Activated naive CD4-positive, alpha-beta T cell treated with anti-CD3 and anti-CD28 coated beads, Interleukin-2, amount 50 U/mL, for 24 hours (primary cell): ENCODE measurements around the gene PTGR1.
A peak's percentile ranks its signal among the peaks of the same experiment; 100 is the strongest.
"Not testable (repeated sequence)": the region's sequence is repeated elsewhere in the genome, so short reads cannot be mapped to it uniquely, and the experiment has no call there.

Experiments
- H3K27ac Mint-ChIP-seq: one replicate; pipeline ENCODE4 v1.8.0; 2021; ENCODE audit warnings: mild to moderate bottlenecking, mixed read lengths
- H3K27me3 Mint-ChIP-seq: one replicate; pipeline ENCODE4 v1.8.0; 2021; ENCODE audit warnings: mixed read lengths
- H3K36me3 Mint-ChIP-seq: one replicate; pipeline ENCODE4 v1.8.0; 2021; ENCODE audit warnings: mixed read lengths
- H3K4me1 Mint-ChIP-seq: one replicate; pipeline ENCODE4 v1.8.0; 2021; ENCODE audit warnings: mixed read lengths
- H3K4me3 Mint-ChIP-seq: one replicate; pipeline ENCODE4 v1.8.0; 2021; ENCODE audit warnings: mild to moderate bottlenecking, mixed read lengths
- H3K9me3 Mint-ChIP-seq: one replicate; pipeline ENCODE4 v1.8.0; 2021; ENCODE audit warnings: mixed read lengths

The PTGR1 gene

GRCh38 chr9:111627260-111627963, 28.0 kb upstream of the PTGR1 start:
- H3K4me1 Mint-ChIP-seq = peaks cover 10% of the 10 kb centered on the region
- H3K27ac Mint-ChIP-seq = no peak overlapping the region
- no peak overlapping the region for H3K4me3 Mint-ChIP-seq
- no peaks in the 10 kb centered on the region for H3K9me3 Mint-ChIP-seq
- peaks cover 3% of the 10 kb centered on the region for H3K27me3 Mint-ChIP-seq
- H3K36me3 Mint-ChIP-seq = peaks cover under 1% of the 10 kb centered on the region

DNA sequence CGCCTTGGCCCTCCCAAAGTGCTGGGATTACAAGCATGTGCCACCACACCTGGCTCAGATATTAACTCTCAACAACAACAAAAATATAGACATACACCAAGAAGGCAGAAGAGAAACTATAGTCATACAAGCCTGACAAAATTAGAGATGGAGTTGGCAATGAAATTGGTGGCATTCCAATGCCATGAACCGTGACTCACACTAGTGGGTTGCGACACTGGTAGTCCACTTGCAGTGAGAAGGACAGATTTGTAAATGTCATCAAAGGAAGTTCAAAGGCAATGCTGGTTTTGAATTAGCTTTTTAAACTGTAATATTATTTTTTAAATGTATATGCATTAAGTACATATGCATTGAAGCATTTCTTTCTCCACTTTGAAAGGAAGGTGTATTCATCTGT, 23.2 kb upstream of the PTGR1 start:
- Mint-ChIP-seq H3K36me3 (no peaks in the 10 kb centered on the region), H3K4me3 (no peak overlapping the region), H3K27me3 (peaks cover 3% of the 10 kb centered on the region), H3K9me3 (no peaks in the 10 kb centered on the region), H3K4me1 (no peaks in the 10 kb centered on the region), H3K27ac (no peak overlapping the region)

DNA sequence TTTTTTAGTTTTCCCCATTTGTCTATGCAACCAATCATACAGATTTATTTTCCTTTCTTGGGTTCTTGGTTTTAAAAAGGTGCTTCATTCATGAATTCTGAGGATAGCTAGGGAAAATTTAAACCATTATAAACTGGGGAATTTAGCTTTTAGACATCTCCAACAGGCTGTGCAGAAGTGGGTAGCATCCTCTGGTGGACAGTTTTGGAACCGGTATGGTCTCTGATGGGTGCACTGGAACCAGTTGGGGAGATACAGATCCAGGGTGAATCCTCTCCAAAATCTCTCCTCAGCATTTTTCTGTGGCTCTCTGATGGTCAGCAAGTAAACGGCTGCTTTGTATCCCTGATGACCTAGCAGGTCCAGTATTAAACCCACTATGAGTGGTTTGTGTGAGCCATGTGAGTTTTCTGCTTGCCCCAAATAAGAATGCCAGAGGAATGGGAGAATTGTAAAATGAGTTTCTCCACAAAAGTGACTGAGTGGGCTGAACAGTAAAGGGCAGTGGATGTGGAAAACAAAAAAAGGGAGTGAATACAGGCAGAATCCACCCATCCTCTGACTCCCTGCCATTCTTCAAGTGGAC, 22.5 kb upstream of the PTGR1 start:
- peaks cover 3% of the 10 kb centered on the region for H3K27me3 Mint-ChIP-seq
- H3K36me3 Mint-ChIP-seq = no peaks in the 10 kb centered on the region
- H3K27ac Mint-ChIP-seq = no peak overlapping the region
- H3K4me1 Mint-ChIP-seq = no peaks in the 10 kb centered on the region
- H3K4me3 Mint-ChIP-seq = no peak overlapping the region
- H3K9me3 Mint-ChIP-seq = no peaks in the 10 kb centered on the region

GRCh38 chr9:111617349-111617748, 17.9 kb upstream of the PTGR1 start:
- H3K36me3 Mint-ChIP-seq, H3K27me3 Mint-ChIP-seq, H3K4me1 Mint-ChIP-seq, H3K4me3 Mint-ChIP-seq, H3K9me3 Mint-ChIP-seq, H3K27ac Mint-ChIP-seq: not testable (repeated sequence)

- Mint-ChIP-seq H3K27ac (no peak overlapping the region), H3K4me3 (no peak overlapping the region), H3K9me3 (no peaks in the 10 kb centered on the region), H3K27me3 (peaks cover 9% of the 10 kb centered on the region), H3K4me1 (no peaks in the 10 kb centered on the region), H3K36me3 (no peaks in the 10 kb centered on the region)
Measured at GRCh38 chr9:111615928-111616327, 16.5 kb upstream of the PTGR1 start.

GRCh38 chr9:111613436-111614040, 14.1 kb upstream of the PTGR1 start:
- no peaks in the 10 kb centered on the region for H3K9me3 Mint-ChIP-seq
- no peak overlapping the region for H3K27ac Mint-ChIP-seq
- H3K36me3 Mint-ChIP-seq = no peaks in the 10 kb centered on the region
- H3K4me1 Mint-ChIP-seq = no peaks in the 10 kb centered on the region
- H3K4me3 Mint-ChIP-seq = no peak overlapping the region
- peaks cover 11% of the 10 kb centered on the region for H3K27me3 Mint-ChIP-seq

DNA sequence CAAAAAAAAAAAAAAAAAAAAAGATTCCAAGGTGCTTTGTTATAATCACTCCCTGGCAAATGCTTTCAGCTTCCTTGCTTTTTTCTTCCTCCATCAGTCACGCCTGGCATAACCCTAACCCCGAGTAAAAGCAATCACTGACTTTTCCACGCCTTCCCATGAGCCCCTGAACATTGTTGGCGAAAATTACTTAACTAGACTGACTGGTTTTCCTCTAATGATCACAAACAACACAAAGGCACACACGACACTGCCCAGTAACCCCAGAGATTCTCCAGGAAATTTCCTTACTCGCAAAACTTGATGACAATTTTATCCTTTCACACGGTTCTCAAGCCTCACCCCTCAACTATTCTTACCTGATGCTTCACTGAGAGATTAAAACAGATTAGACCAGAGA, 11.4 kb upstream of the PTGR1 start:
- H3K27ac Mint-ChIP-seq = no peak overlapping the region
- H3K36me3 Mint-ChIP-seq = no peaks in the 10 kb centered on the region
- no peaks in the 10 kb centered on the region for H3K9me3 Mint-ChIP-seq
- no peaks in the 10 kb centered on the region for H3K4me1 Mint-ChIP-seq
- H3K4me3 Mint-ChIP-seq = no peak overlapping the region
- peaks cover 8% of the 10 kb centered on the region for H3K27me3 Mint-ChIP-seq

DNA sequence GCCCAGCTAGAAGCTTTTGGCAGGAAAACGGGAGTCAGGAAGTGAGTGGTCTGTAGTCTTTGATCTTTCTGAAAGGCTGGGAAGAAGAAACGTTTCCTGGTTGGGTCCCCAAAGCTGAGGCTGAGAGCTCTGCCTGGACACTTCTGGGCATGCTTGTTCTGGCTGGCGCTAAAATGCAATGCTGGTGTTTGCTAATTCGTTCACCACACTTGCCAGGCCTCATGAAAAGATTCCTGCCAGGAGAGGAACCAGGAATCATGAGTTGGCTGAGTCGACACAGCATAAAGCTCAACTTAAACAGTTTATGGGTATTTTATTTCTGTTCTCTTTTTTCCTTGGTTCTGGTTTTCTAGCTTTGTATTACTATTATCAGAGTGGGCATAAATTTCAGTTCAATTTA, 10.7 kb upstream of the PTGR1 start:
- H3K4me3 Mint-ChIP-seq = no peak overlapping the region
- H3K27ac Mint-ChIP-seq = no peak overlapping the region
- no peaks in the 10 kb centered on the region for H3K9me3 Mint-ChIP-seq
- no peaks in the 10 kb centered on the region for H3K4me1 Mint-ChIP-seq
- peaks cover 8% of the 10 kb centered on the region for H3K27me3 Mint-ChIP-seq
- no peaks in the 10 kb centered on the region for H3K36me3 Mint-ChIP-seq

DNA sequence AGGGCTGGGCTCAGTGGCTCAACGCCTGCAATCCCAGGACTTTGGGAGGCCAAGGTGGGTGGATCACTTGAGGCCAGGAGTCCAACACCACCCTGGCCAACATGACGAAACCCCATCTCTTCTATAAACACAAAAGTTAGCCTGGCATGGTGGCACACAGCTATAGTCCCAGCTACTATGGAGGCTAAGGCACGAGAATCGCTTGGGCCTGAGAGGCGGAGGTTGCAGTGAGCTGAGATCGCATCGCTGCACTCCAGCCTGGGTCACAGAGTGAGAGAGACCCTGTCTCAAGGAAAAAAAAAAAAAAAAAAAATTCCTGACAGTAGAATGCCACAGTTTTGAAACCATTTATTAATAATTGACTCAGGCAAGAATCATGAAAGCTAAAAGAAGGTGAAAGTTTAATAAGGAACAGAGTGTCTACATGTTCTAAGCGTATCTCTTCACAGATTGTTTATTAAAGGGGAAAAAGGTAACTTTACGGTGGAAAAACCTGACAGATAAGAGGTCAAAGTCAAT, 5.7 kb upstream of the PTGR1 start:
- no peak overlapping the region for H3K4me3 Mint-ChIP-seq
- no peaks in the 10 kb centered on the region for H3K4me1 Mint-ChIP-seq
- H3K9me3 Mint-ChIP-seq = no peaks in the 10 kb centered on the region
- peaks cover 2% of the 10 kb centered on the region for H3K27me3 Mint-ChIP-seq
- no peaks in the 10 kb centered on the region for H3K36me3 Mint-ChIP-seq
- H3K27ac Mint-ChIP-seq = no peak overlapping the region

DNA sequence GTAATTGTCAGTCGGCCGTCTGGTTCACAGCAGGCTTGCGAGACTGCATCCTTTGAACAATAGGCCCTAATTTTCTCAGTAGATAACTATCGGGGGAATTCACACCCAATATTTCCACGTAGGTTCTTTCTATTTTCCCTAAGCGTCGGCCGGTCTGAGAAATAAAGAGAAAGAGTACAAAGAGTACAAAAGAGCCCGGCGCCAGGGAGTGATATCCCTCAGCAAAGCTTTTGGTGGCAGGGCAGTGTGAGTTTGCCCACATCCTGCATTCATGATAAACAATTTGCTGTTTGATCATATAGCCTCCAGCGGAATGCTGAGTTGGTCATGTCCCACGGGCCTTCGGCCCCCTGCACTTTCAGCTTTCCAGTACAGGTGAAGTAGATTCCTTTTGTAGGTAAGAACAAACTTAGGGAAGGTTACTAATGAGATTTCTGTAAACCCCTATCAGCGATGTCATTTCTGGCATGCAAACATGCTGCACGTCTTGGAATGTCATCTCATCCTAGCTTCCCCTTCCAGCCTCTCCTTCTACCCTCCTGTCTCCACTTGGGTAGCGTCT, 4.7 kb upstream of the PTGR1 start:
- no peak overlapping the region for H3K4me3 Mint-ChIP-seq
- no peaks in the 10 kb centered on the region for H3K36me3 Mint-ChIP-seq
- H3K9me3 Mint-ChIP-seq = no peaks in the 10 kb centered on the region
- H3K4me1 Mint-ChIP-seq = peaks cover 4% of the 10 kb centered on the region
- peaks cover 7% of the 10 kb centered on the region for H3K27me3 Mint-ChIP-seq
- H3K27ac Mint-ChIP-seq = no peak overlapping the region

DNA sequence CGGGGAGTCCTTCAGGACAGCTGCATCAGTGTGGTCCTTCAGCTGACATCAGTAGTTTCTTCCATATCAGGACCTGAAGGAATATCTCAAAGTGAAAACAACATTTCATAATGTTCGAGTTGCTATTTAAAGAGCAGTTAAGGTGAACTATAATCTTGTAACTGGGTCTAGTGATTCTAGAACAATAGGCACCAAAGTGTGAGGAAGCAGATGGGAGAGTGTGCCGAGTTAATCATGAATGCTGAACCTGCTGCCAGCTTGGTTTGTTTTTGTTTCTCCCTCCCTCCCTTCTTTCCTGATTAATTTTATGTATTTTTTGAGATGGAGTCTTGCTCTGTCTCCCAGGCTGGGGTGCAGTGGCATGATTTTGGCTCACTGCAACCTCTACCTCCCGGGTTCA, 3.6 kb upstream of the PTGR1 start:
- no peaks in the 10 kb centered on the region for H3K9me3 Mint-ChIP-seq
- H3K27ac Mint-ChIP-seq = no peak overlapping the region
- H3K4me3 Mint-ChIP-seq = no peak overlapping the region
- peaks cover 14% of the 10 kb centered on the region for H3K4me1 Mint-ChIP-seq
- no peaks in the 10 kb centered on the region for H3K36me3 Mint-ChIP-seq
- peaks cover 13% of the 10 kb centered on the region for H3K27me3 Mint-ChIP-seq

DNA sequence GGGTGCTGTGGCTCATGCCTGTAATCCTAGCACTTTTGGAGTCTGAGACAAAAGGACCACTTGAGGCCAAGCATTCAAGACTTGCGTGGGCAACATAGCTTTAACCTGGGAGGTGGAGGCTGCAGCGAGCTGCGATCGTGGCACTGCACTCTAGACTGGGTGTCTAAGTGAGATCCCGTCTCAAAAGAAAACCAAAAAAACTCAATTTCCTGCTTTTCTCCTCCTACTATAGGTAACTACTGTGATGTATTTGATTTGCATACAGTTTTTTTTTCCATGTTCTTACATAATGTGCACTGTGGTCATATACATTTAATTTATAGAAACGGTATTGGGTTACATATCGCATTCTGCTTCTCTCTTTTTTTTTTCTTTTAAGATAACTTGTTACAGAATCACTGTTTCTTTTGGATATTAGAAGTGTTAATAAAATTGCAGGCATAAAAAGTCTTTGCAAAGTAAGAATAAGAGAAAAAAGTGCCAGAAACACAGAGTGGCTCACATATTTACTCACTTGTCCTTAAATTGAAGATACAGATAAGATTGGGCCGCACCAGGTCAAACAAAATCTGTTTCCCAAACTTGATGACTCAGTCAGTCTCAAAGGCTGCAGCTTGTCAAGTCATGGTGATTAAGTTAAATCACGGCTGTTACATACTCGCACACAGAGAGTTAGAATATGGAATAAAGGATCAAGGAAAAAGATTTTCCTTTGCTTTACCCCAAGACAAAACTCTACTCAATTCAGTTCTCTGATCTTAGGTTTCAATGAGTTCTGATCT, 2.0 kb upstream of the PTGR1 start:
- Mint-ChIP-seq H3K27me3 (peaks cover 18% of the 10 kb centered on the region), H3K27ac (no peak overlapping the region), H3K36me3 (no peaks in the 10 kb centered on the region), H3K4me1 (peaks cover 23% of the 10 kb centered on the region), H3K4me3 (no peak overlapping the region), H3K9me3 (no peaks in the 10 kb centered on the region)

DNA sequence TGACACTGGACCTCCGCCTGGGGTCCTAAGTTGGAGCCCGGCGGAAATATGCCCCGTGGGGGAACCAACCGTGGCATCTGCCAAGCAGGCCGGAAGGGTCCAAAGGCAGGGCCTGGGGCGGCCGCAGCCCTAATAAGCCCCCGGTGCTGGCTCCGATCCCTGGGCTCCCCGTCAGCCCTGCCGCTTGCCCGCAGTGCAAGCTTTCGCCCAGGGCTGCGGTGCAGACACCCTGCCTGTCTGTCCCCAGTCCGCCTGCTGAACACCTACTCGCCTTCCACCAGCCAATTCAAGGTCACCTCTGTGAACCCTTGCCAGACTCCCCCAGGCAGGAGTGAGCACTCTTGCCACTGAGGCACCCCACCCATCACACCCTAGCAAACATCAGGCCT, 502 bp upstream of the PTGR1 start:
- Mint-ChIP-seq H3K4me1 (peaks cover 23% of the 10 kb centered on the region), H3K9me3 (no peaks in the 10 kb centered on the region), H3K27ac (no peak overlapping the region), H3K36me3 (no peaks in the 10 kb centered on the region), H3K27me3 (peaks cover 18% of the 10 kb centered on the region), H3K4me3 (peak overlapping the region; percentile 85)

DNA sequence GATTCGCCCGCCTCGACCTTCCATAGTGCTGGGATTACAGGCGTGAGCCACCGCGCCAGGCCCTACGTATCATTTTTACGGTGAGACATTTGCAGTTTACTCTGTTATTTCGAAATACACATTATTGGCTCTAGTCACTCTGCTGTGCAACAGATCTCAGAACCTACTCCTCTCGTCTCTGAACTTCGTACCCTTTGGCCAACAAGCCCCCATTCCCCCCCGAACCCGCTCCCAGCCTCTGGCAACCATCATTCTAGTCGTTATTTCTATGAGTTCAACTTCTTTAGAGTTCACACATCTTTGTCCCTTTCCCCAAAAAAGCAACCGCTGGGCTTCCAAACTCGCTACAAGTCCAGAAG, 735 bp downstream of the PTGR1 start:
- Mint-ChIP-seq H3K27me3 (peaks cover 18% of the 10 kb centered on the region), H3K9me3 (no peaks in the 10 kb centered on the region), H3K4me3 (peak overlapping the region; percentile 90), H3K4me1 (peaks cover 23% of the 10 kb centered on the region), H3K36me3 (no peaks in the 10 kb centered on the region), H3K27ac (no peak overlapping the region)

DNA sequence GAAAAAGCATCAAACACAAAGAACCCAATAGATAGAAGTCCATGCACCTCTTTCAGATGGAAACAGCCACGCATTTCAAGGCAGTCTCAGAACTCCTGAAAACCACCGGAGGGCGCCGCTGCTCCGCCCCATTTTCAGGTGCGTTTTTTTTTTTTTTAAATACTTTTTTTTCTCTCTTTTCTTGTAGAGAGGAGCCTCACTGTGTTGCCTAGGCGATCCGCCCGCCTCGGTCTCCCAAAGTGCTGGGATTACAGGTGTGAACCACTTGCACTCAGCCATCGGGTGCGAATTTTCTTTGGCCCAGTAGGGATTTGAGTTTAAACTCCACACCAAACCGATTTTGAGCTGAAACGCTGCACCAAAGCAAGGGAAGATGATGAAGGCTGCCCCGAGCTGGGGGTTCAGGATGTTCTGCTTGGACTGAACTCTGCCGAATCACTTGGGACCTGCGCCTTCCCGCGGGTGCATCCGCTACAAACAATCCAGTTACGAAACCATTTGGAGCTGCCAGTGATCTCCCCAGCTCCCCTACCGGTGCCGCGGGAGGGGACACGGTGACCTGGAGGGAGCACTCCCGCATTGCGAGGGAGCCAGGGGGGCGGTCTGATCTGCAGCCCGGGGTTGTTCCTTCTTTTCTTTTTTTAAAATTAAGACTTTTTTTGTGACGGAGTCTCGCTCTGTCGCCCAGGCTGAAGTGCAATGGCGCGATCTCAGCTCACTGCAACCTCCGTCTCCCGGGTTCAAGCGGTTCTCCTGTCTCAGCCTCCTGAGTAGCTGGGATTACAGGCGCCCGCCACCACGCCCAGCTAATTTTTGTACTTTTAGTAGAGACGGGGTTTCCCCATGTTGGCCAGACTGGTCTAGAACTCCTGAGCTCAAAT, 1.4 kb downstream of the PTGR1 start:
- Mint-ChIP-seq H3K27ac (no peak overlapping the region), H3K36me3 (no peaks in the 10 kb centered on the region), H3K4me3 (peak overlapping the region; percentile 90), H3K9me3 (no peaks in the 10 kb centered on the region), H3K27me3 (peaks cover 18% of the 10 kb centered on the region), H3K4me1 (peaks cover 23% of the 10 kb centered on the region)
